HepG2 (cell line): Measurements from ENCODE around the gene MARF1. TPM values are rescaled to one million over a fixed set of nuclear protein-coding genes. Genes with fewer than 3 reads are reported as not detected.

Experiments
- ARHGAP35 ChIP-seq: sonication (generic); formaldehyde crosslinking; IDR thresholded peaks from 2 replicates; pipeline ENCODE4 v1.9.0; 2022; ENCODE audit warnings: mild to moderate bottlenecking, inconsistent platforms, moderate library complexity, missing genetic modification reagents, borderline replicate concordance
- BRCA1 ChIP-seq: sonication (generic); formaldehyde crosslinking; IDR thresholded peaks from 2 replicates; pipeline ENCODE4 v1.4.0; 2020; ENCODE audit warnings: missing genetic modification reagents
- HES4 ChIP-seq: sonication (generic); formaldehyde crosslinking; IDR thresholded peaks from 2 replicates; pipeline ENCODE4 v1.9.0; 2021; ENCODE audit warnings: mild to moderate bottlenecking, missing genetic modification reagents, borderline replicate concordance
- HOXD1 ChIP-seq: sonication (generic); formaldehyde crosslinking; IDR thresholded peaks from 2 replicates; pipeline ENCODE4 v1.5.0; 2020; ENCODE audit warnings: missing genetic modification reagents
- KAT7 ChIP-seq: IDR thresholded peaks from 2 replicates; pipeline ENCODE4 v1.6.1; 2018; ENCODE audit warnings: borderline replicate concordance, missing compliant biosample characterization
- MED13 ChIP-seq: sonication (generic); formaldehyde crosslinking; IDR thresholded peaks from 2 replicates; pipeline ENCODE4 v1.5.0; 2020; ENCODE audit warnings: missing genetic modification reagents
- NR1H2 ChIP-seq: sonication (generic); formaldehyde crosslinking; IDR thresholded peaks from 2 replicates; pipeline ENCODE4 v1.8.1; 2022; ENCODE audit warnings: low read depth, missing genetic modification reagents, borderline replicate concordance
- NR2F2 ChIP-seq: IDR thresholded peaks from 2 replicates; pipeline ENCODE4 v1.6.1; 2012; ENCODE audit warnings: low read depth, inconsistent platforms, borderline replicate concordance
- PLRG1 ChIP-seq: fragments of 450-650 bp; conservative IDR thresholded peaks from 2 replicates; pipeline ENCODE4 v1.6.1; 2016
- RFX3 ChIP-seq: IDR thresholded peaks from 2 replicates; pipeline ENCODE4 v1.6.1; 2016; ENCODE audit warnings: missing biosample characterization, missing genetic modification reagents
- SAP130 ChIP-seq: IDR thresholded peaks from 2 replicates; pipeline ENCODE4 v1.6.1; 2016; ENCODE audit warnings: low read depth
- TAF1 ChIP-seq: sonication (generic); formaldehyde crosslinking; IDR thresholded peaks from 2 replicates; pipeline ENCODE4 v1.4.0; 2020; ENCODE audit warnings: missing genetic modification reagents
- THAP9 ChIP-seq: sonication (generic); formaldehyde crosslinking; IDR thresholded peaks from 2 replicates; pipeline ENCODE4; 2020; ENCODE audit warnings: missing genetic modification reagents, mild to moderate bottlenecking, borderline replicate concordance
- THRA ChIP-seq: sonication (generic); formaldehyde crosslinking; IDR thresholded peaks from 2 replicates; pipeline ENCODE4 v1.4.0; 2020; ENCODE audit warnings: missing genetic modification reagents, borderline replicate concordance
- TRIM24 ChIP-seq: sonication (generic); formaldehyde crosslinking; IDR thresholded peaks from 2 replicates; pipeline ENCODE4 v1.8.0; 2022; ENCODE audit warnings: mild to moderate bottlenecking, missing genetic modification reagents
- ZBTB20 ChIP-seq: sonication (generic); formaldehyde crosslinking; IDR thresholded peaks from 2 replicates; pipeline ENCODE4 v1.8.1; 2023; ENCODE audit warnings: missing genetic modification reagents, low read depth, mild to moderate bottlenecking, borderline replicate concordance
- ZNF12 ChIP-seq: sonication (generic); formaldehyde crosslinking; IDR thresholded peaks from 2 replicates; pipeline ENCODE4 v1.5.0; 2020; ENCODE audit warnings: missing genetic modification reagents
- ZNF235 ChIP-seq: sonication (generic); formaldehyde crosslinking; IDR thresholded peaks from 2 replicates; pipeline ENCODE4 v1.8.1; 2023; ENCODE audit warnings: mild to moderate bottlenecking, missing genetic modification reagents, borderline replicate concordance
- ZNF513 ChIP-seq: sonication (generic); formaldehyde crosslinking; conservative IDR thresholded peaks from 2 replicates; pipeline ENCODE4 v1.5.0; 2020; ENCODE audit warnings: missing genetic modification reagents
- ZNF704 ChIP-seq: sonication (generic); formaldehyde crosslinking; IDR thresholded peaks from 2 replicates; pipeline ENCODE4 v1.8.1; 2023; ENCODE audit warnings: mild to moderate bottlenecking, inconsistent platforms, moderate library complexity, missing genetic modification reagents, borderline replicate concordance
- ZNF746 ChIP-seq: sonication (generic); formaldehyde crosslinking; IDR thresholded peaks from 2 replicates; pipeline ENCODE4 v1.8.0; 2022; ENCODE audit warnings: mild to moderate bottlenecking, missing genetic modification reagents
- ZNF747 ChIP-seq: sonication (generic); formaldehyde crosslinking; IDR thresholded peaks from 2 replicates; pipeline ENCODE4 v1.8.1; 2023; ENCODE audit warnings: missing genetic modification reagents, mild to moderate bottlenecking, borderline replicate concordance
- ZNF792 ChIP-seq: IDR thresholded peaks from 2 replicates; pipeline ENCODE4 v1.6.1; 2016
- polyA plus RNA-seq, 8 experiments: library from polyadenylated mRNA; depleted of rRNA in 3 of 8; stranded (reverse) in 7 of 8; unstranded in 1 of 8; fragments of >200 nt; fragmentation: Illumina TruSeq in 4 of 8; extraction: Trizol in 4 of 8; gene quantifications; 2 replicates each; pipeline versions ENCODE4 v1.2.1 to v1.2.3, GENCODE V29; 2011 to 2016; ENCODE audit warnings: low read depth in 4 of 8, missing spikeins in 1 of 8, mixed read lengths in 1 of 8; ENCODE audit not compliant: insufficient read depth in 1 of 8
- total RNA-seq, 5 experiments: library from RNA; depleted of rRNA; stranded (reverse); fragments of >200 nt; fragmentation: Illumina TruSeq; extraction: Trizol; gene quantifications; 2 replicates each; pipeline ENCODE4 v1.2.3, GENCODE V29; 2016; ENCODE audit warnings: low read depth in 1 of 5

MARF1 gene
- total and polyA plus RNA-seq, 2 of the 13 experiments (the other 11 are each of a cell fraction or from before 2014, with no cell fraction given), result 8.7 to 20.7 TPM

GRCh38 chr16:15672514-15673167 lies 29.7 kb upstream of the MARF1 start (continued):
- TF ChIP-seq SAP130 (CRISPR knock-in tag), result peak; percentile 99
- peak; percentile 97 for TF ChIP-seq ZNF792 (CRISPR knock-in tag)
- peak; percentile 100 for TF ChIP-seq ZNF746 (CRISPR knock-in tag)
- 0 out of 2 replicates have a peak, but pooled peaks have one; percentile 63 for TF ChIP-seq ARHGAP35 (CRISPR knock-in tag)
- no peak for TF ChIP-seq PLRG1
- peak; percentile 92; the same call in 1 of the 2 replicates for TF ChIP-seq HOXD1 (CRISPR knock-in tag)
- TF ChIP-seq ZNF513 (CRISPR knock-in tag), result no peak
- no peak; the same call in 1 of the 2 replicates for TF ChIP-seq KAT7
- TF ChIP-seq ZNF747 (CRISPR knock-in tag), result peak; percentile 97
- peak; percentile 59 for TF ChIP-seq ZNF235
- TF ChIP-seq ZNF12 (CRISPR knock-in tag), result peak; percentile 84; the same call in 1 of the 2 replicates
- TF ChIP-seq THRA (CRISPR knock-in tag), result peak; percentile 97
- TF ChIP-seq RFX3, result peak; percentile 57
- TF ChIP-seq TAF1 (CRISPR knock-in tag), result peak; percentile 65
- peak; percentile 83 for TF ChIP-seq NR2F2
- TF ChIP-seq BRCA1 (CRISPR knock-in tag), result peak; percentile 93
- peak; percentile 91; the same call in 1 of the 2 replicates for TF ChIP-seq ZBTB20 (CRISPR knock-in tag)
- no peak; the same call in 1 of the 2 replicates for TF ChIP-seq MED13 (CRISPR knock-in tag)
- peak; percentile 71; the same call in 1 of the 2 replicates for TF ChIP-seq THAP9 (CRISPR knock-in tag)
- peak; percentile 86; the same call in 1 of the 2 replicates for TF ChIP-seq NR1H2 (CRISPR knock-in tag)
- TF ChIP-seq HES4, result no peak; the same call in 1 of the 2 replicates
- TF ChIP-seq ZNF704 (CRISPR knock-in tag), result no peak
- peak; percentile 40 for TF ChIP-seq TRIM24 (CRISPR knock-in tag)
